H9 (cell line): ENCODE data around the gene C3orf62. TPM values are rescaled to one million over a fixed set of nuclear protein-coding genes. Genes with fewer than 3 reads are reported as not detected.

Experiments
- DNase-seq: peaks from one replicate; pipeline ENCODE4 v3.0.0-alpha.2; 2017
- H2AFZ ChIP-seq: one replicate; pipeline ENCODE4 v1.6.1; 2013; ENCODE audit warnings: mild to moderate bottlenecking, low read length, control low read depth, moderate library complexity
- H2AK5ac ChIP-seq: 2 replicates; pipeline ENCODE4 v1.6.1; 2013; ENCODE audit warnings: low read length, control low read depth, mixed read lengths; ENCODE audit not compliant: insufficient read length
- H2BK120ac ChIP-seq: one replicate; pipeline ENCODE4 v1.6.1; 2013; ENCODE audit warnings: low read depth, mild to moderate bottlenecking, low read length, control low read depth, inconsistent platforms; ENCODE audit not compliant: poor library complexity, severe bottlenecking
- H2BK12ac ChIP-seq: 2 replicates; pipeline ENCODE4 v1.6.1; 2013; ENCODE audit warnings: low read length, control low read depth, mixed read lengths, low read depth; ENCODE audit not compliant: insufficient read length
- H2BK15ac ChIP-seq: 2 replicates; pipeline ENCODE4 v1.6.1; 2013; ENCODE audit warnings: low read depth, low read length, control low read depth
- H2BK20ac ChIP-seq: one replicate; pipeline ENCODE4 v1.6.1; 2013; ENCODE audit warnings: low read depth, mild to moderate bottlenecking, low read length, control low read depth, inconsistent platforms; ENCODE audit not compliant: poor library complexity, severe bottlenecking
- H2BK5ac ChIP-seq: 2 replicates; pipeline ENCODE4 v1.6.1; 2013; ENCODE audit warnings: low read length, control low read depth, mixed read lengths; ENCODE audit not compliant: insufficient read length
- H3K14ac ChIP-seq: 2 replicates; pipeline ENCODE4 v1.6.1; 2013; ENCODE audit warnings: low read length, control low read depth; ENCODE audit not compliant: insufficient read depth
- H3K18ac ChIP-seq: 2 replicates; pipeline ENCODE4 v1.6.1; 2013; ENCODE audit warnings: low read depth, mild to moderate bottlenecking, mixed read lengths, low read length, control low read depth; ENCODE audit not compliant: insufficient read length
- H3K23ac ChIP-seq: 2 replicates; pipeline ENCODE4 v1.6.1; 2013; ENCODE audit warnings: low read length, control low read depth, mixed read lengths, low read depth; ENCODE audit not compliant: insufficient read length
- H3K23me2 ChIP-seq: 2 replicates; pipeline ENCODE4 v1.6.1; 2013; ENCODE audit warnings: low read depth, mild to moderate bottlenecking, mixed read lengths, low read length, control low read depth; ENCODE audit not compliant: insufficient read length, poor library complexity, severe bottlenecking
- H3K27ac ChIP-seq: 2 replicates; pipeline ENCODE4 v1.5.1; 2013; ENCODE audit warnings: low read length, control low read depth, mixed read lengths, low read depth; ENCODE audit not compliant: insufficient read length
- H3K27me3 ChIP-seq: 2 replicates; pipeline ENCODE4 v1.6.1; 2013; ENCODE audit warnings: low read length, control low read depth, inconsistent platforms; ENCODE audit not compliant: insufficient read depth
- H3K4ac ChIP-seq: 2 replicates; pipeline ENCODE4 v1.6.1; 2013; ENCODE audit warnings: low read depth, mild to moderate bottlenecking, control low read depth, inconsistent platforms, low read length, moderate library complexity
- H3K4me1 ChIP-seq: 2 replicates; pipeline ENCODE4 v1.6.1; 2013; ENCODE audit warnings: low read length, control low read depth, inconsistent platforms; ENCODE audit not compliant: insufficient read depth
- H3K4me2 ChIP-seq: 2 replicates; pipeline ENCODE4 v1.6.1; 2013; ENCODE audit warnings: low read length, control low read depth, mixed read lengths; ENCODE audit not compliant: insufficient read length, insufficient read depth
- H3K56ac ChIP-seq: 2 replicates; pipeline ENCODE4 v1.6.1; 2013; ENCODE audit warnings: low read depth, mild to moderate bottlenecking, mixed read lengths, low read length, control low read depth; ENCODE audit not compliant: insufficient read length
- H3K79me1 ChIP-seq: 2 replicates; pipeline ENCODE4 v1.6.1; 2013; ENCODE audit warnings: low read depth, mild to moderate bottlenecking, moderate library complexity, low read length, control low read depth, inconsistent platforms; ENCODE audit not compliant: insufficient read depth, poor library complexity, severe bottlenecking
- H3K79me2 ChIP-seq: 2 replicates; pipeline ENCODE4 v1.6.1; 2013; ENCODE audit warnings: low read length, control low read depth, inconsistent platforms; ENCODE audit not compliant: insufficient read depth
- H3K9ac ChIP-seq: 2 replicates; pipeline ENCODE4 v1.6.1; 2013; ENCODE audit warnings: low read length, control low read depth, mixed read lengths; ENCODE audit not compliant: insufficient read length; ENCODE audit errors: extremely low read depth
- H3K9me3 ChIP-seq: one replicate; pipeline ENCODE4 v1.6.1; 2013; ENCODE audit warnings: low read depth, low read length, inconsistent platforms; ENCODE audit not compliant: control insufficient read depth
- H3T11ph ChIP-seq: one replicate; pipeline ENCODE4 v1.6.1; 2013; ENCODE audit warnings: mild to moderate bottlenecking, low read length, control low read depth, inconsistent platforms
- H4K20me1 ChIP-seq: one replicate; pipeline ENCODE4 v1.6.1; 2013; ENCODE audit not compliant: control insufficient read depth, insufficient read length, insufficient read depth
- H4K5ac ChIP-seq: 2 replicates; pipeline ENCODE4 v1.6.1; 2013; ENCODE audit warnings: low read depth, mild to moderate bottlenecking, mixed read lengths, low read length, control low read depth; ENCODE audit not compliant: insufficient read length
- H4K8ac ChIP-seq: replicated peaks from 2 replicates; pipeline ENCODE4 v1.6.1; 2013; ENCODE audit warnings: low read length, control low read depth, mixed read lengths, low read depth; ENCODE audit not compliant: insufficient read length
- H4K91ac ChIP-seq: 2 replicates; pipeline ENCODE4 v1.6.1; 2013; ENCODE audit warnings: low read depth, mild to moderate bottlenecking, moderate library complexity, mixed read lengths, low read length, control low read depth; ENCODE audit not compliant: insufficient read length
- H3K27ac Mint-ChIP-seq, 3 experiments: 2 replicates in 2 of 3; 3 replicates in 1 of 3; pipeline ENCODE4 v1.8.0; 2020 to 2021; ENCODE audit warnings: mixed read lengths in 3 of 3, mild to moderate bottlenecking in 1 of 3, moderate library complexity in 1 of 3
- H3K27me3 Mint-ChIP-seq: 2 replicates; pipeline ENCODE4 v1.8.0; 2021; ENCODE audit warnings: low read depth, mild to moderate bottlenecking, moderate library complexity, mixed read lengths
- H3K36me3 Mint-ChIP-seq, 3 experiments: 2 replicates in 2 of 3; 3 replicates in 1 of 3; pipeline ENCODE4 v1.8.0; 2020 to 2021; ENCODE audit warnings: low read depth in 3 of 3, mixed read lengths in 3 of 3; ENCODE audit not compliant: insufficient read depth in 1 of 3
- H3K4me1 Mint-ChIP-seq, 2 experiments: 2 replicates each; pipeline ENCODE4 v1.8.0; 2020; ENCODE audit warnings: mixed read lengths in 2 of 2
- H3K4me3 Mint-ChIP-seq, 2 experiments: 2 replicates in 1 of 2; 3 replicates in 1 of 2; pipeline ENCODE4 v1.8.0; 2020 to 2021; ENCODE audit warnings: mild to moderate bottlenecking in 2 of 2, mixed read lengths in 2 of 2, moderate library complexity in 1 of 2
- H3K9me3 Mint-ChIP-seq, 2 experiments: 2 replicates in 1 of 2; 3 replicates in 1 of 2; pipeline ENCODE4 v1.8.0; 2020; ENCODE audit warnings: mild to moderate bottlenecking in 2 of 2, mixed read lengths in 2 of 2, moderate library complexity in 1 of 2
- WGBS: extraction: QIAGEN DNeasy Blood & Tissue Kit; methylation state at CpG from one replicate; pipeline ENCODE4 v1.1.7; 2013; ENCODE audit warnings: missing lambda C conversion rate, low lambda C conversion rate, mixed read lengths; ENCODE audit not compliant: insufficient read length; ENCODE audit errors: extremely low coverage; 5-methylcytosine and 5-hydroxymethylcytosine counted together
- total RNA-seq: library from RNA; stranded (reverse); gene quantifications from 2 replicates; pipeline ENCODE4 v1.2.1, GENCODE V29; 2021
- TF ChIP-seq, protein P1 (sequence below): fragments of 200-600 bp; sonication (generic); conservative IDR thresholded peaks from 3 replicates; pipeline ENCODE4 v1.8.0; 2021; ENCODE audit warnings: antibody characterized with exemption, mild to moderate bottlenecking

Gene C3orf62
- total RNA-seq, 1 experiment from 2014 or later: 4.5 TPM

DNA sequence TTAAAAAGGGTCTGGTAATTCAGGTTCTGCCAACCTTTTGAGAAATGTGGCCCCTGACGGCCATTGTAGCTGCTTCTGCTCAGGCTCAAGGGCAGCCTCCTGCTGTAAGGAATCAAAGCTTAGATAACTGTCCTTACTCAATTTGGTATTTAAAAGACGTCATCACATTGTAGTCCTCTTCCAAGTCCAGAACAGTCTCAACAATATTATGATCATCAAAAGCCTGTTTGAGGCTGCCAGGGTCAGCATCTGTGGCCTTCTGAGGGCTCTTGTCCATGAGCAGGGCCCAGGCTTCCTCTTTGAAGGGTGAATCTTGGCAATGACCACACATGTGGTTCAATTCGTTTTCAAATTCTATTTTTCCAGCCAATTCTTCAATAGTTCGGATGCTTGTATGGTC, 6.0 kb downstream of the C3orf62 start:
- no peak overlapping the region for H3K14ac ChIP-seq
- H3T11ph ChIP-seq: no peak overlapping the region
- no peaks in the 10 kb centered on the region for H3K9me3 ChIP-seq
- no peaks in the 10 kb centered on the region for H3K27me3 ChIP-seq
- H2BK20ac ChIP-seq: no peak overlapping the region
- H4K5ac ChIP-seq: no peak overlapping the region
- H2BK12ac ChIP-seq: no peak overlapping the region
- H3K4me2 ChIP-seq: no peak overlapping the region
- H3K4me1 ChIP-seq: no peaks in the 10 kb centered on the region
- H4K91ac ChIP-seq: no peak overlapping the region
- no peaks in the 10 kb centered on the region for H3K79me2 ChIP-seq
- no peak overlapping the region for H3K23ac ChIP-seq
- Mint-ChIP-seq H3K36me3 (peaks cover 3 to 18% (median 4%) of the 10 kb centered on the region in 3 experiments; a peak in 4 of 7 replicates), H3K27me3 (no peaks in the 10 kb centered on the region), H3K27ac (no peak overlapping the region), H3K9me3 (no peaks in the 10 kb centered on the region), H3K4me3 (no peak overlapping the region), H3K4me1 (no peaks in the 10 kb centered on the region)
- H3K18ac ChIP-seq: no peak overlapping the region
- H2BK5ac ChIP-seq: no peak overlapping the region
- H3K23me2 ChIP-seq: no peaks in the 10 kb centered on the region
- no peak overlapping the region for H3K27ac ChIP-seq
- no peak overlapping the region for H2AK5ac ChIP-seq
- DNase-seq: no peak
- H2BK15ac ChIP-seq: no peak overlapping the region
- no peak overlapping the region for H3K56ac ChIP-seq
- H3K79me1 ChIP-seq: no peaks in the 10 kb centered on the region
- no peak overlapping the region for H2AFZ ChIP-seq
- TF ChIP-seq, protein P1, sequence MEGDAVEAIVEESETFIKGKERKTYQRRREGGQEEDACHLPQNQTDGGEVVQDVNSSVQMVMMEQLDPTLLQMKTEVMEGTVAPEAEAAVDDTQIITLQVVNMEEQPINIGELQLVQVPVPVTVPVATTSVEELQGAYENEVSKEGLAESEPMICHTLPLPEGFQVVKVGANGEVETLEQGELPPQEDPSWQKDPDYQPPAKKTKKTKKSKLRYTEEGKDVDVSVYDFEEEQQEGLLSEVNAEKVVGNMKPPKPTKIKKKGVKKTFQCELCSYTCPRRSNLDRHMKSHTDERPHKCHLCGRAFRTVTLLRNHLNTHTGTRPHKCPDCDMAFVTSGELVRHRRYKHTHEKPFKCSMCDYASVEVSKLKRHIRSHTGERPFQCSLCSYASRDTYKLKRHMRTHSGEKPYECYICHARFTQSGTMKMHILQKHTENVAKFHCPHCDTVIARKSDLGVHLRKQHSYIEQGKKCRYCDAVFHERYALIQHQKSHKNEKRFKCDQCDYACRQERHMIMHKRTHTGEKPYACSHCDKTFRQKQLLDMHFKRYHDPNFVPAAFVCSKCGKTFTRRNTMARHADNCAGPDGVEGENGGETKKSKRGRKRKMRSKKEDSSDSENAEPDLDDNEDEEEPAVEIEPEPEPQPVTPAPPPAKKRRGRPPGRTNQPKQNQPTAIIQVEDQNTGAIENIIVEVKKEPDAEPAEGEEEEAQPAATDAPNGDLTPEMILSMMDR: no peak
- WGBS: no CpG with 5 or more reads among the region's 4 CpGs
- no peak overlapping the region for H3K9ac ChIP-seq
- H4K20me1 ChIP-seq: no peaks in the 10 kb centered on the region
- H4K8ac ChIP-seq: no peak overlapping the region
- no peak overlapping the region for H2BK120ac ChIP-seq
- H3K4ac ChIP-seq: no peak overlapping the region
